A549 (cell line): ENCODE data around the gene CNTN1. TPM values are rescaled to one million over a fixed set of nuclear protein-coding genes. Genes with fewer than 3 reads are reported as not detected.

ENCODE experiments used
- ATAC-seq, 2 experiments: fragments of 200-7000 bp in 1 of 2; fragments of >200 bp in 1 of 2; cut with Nextera tagmentation in 1 of 2; cut with Tn5 transposase in 1 of 2; 3 replicates each; pipeline versions ENCODE4 v1.8.0 to v1.9.1; 2018 to 2020; ENCODE audit warnings: mild to moderate bottlenecking in 1 of 2, moderate library complexity in 1 of 2
- CTCF ChIA-PET: fragments of 300-600 bp; sonication (Branson Sonifier 250); formaldehyde crosslinking; extraction: SDS; loops from one replicate; lab custom pipeline; 2021; ENCODE audit warnings: antibody characterized with exemption, inconsistent platforms; lab: Yijun Ruan, JAX
- POLR2A ChIA-PET: fragments of 350-600 bp; formaldehyde crosslinking; extraction: SDS; loops from one replicate; lab custom pipeline; 2021; ENCODE audit warnings: antibody characterized with exemption, inconsistent platforms; lab: Yijun Ruan, JAX
- DNase-seq, 2 experiments: peaks; one replicate each; pipeline versions ENCODE4 v3.0.0 to v3.0.0-alpha.2; 2011 to 2016; ENCODE audit warnings: low read depth in 1 of 2, low spot score in 1 of 2
- FAIRE-seq: peaks from 2 replicates; lab custom pipeline; 2011; peaks lifted over from hg19 to GRCh38; lab: Jason Lieb, UNC
- H3K27ac ChIP-seq, 2 experiments: fragments of >200 bp; sonication (Bioruptor Twin); formaldehyde crosslinking; 3 replicates each; pipeline ENCODE4 v1.5.1; 2016 to 2017
- H3K4me1 ChIP-seq: fragments of >200 bp; sonication (Bioruptor Twin); formaldehyde crosslinking; 3 replicates; pipeline ENCODE4 v1.6.1; 2016
- H3K4me2 ChIP-seq: fragments of >200 bp; sonication (Bioruptor Twin); formaldehyde crosslinking; 3 replicates; pipeline ENCODE4 v1.6.1; 2016
- H3K4me3 ChIP-seq: fragments of >200 bp; sonication (Bioruptor Twin); formaldehyde crosslinking; 3 replicates; pipeline ENCODE4 v1.5.1; 2016
- H3K9me3 ChIP-seq: fragments of >200 bp; sonication (Bioruptor Twin); formaldehyde crosslinking; 3 replicates; pipeline ENCODE4 v1.6.1; 2016
- ATOH8 ChIP-seq: fragments of 250-450 bp; sonication (Bioruptor Pico); IDR thresholded peaks from 2 replicates; pipeline ENCODE4 v1.5.0; 2020; ENCODE audit warnings: low read depth, mild to moderate bottlenecking, moderate library complexity
- BHLHE40 ChIP-seq: IDR thresholded peaks from 2 replicates; pipeline ENCODE4 v1.6.1; 2012; ENCODE audit warnings: low read depth, low read length, inconsistent platforms
- CBX2 ChIP-seq: fragments of 200-600 bp; sonication (generic); IDR thresholded peaks from 2 replicates; pipeline ENCODE4 v1.6.1; 2016; ENCODE audit warnings: low read depth, mild to moderate bottlenecking, borderline replicate concordance
- CTCF ChIP-seq: fragments of >200 bp; sonication (Bioruptor Twin); formaldehyde crosslinking; IDR thresholded peaks from 3 replicates; pipeline ENCODE4 v1.5.1; 2016
- E2F6 ChIP-seq: IDR thresholded peaks from 2 replicates; pipeline ENCODE4 v1.6.1; 2012; ENCODE audit warnings: low read depth, borderline replicate concordance
- ESRRA ChIP-seq: fragments of 150-350 bp; IDR thresholded peaks from 2 replicates; pipeline ENCODE4 v1.6.1; 2014; ENCODE audit warnings: mild to moderate bottlenecking, low read length, borderline replicate concordance
- FOSB ChIP-seq: fragments of 250-450 bp; sonication (Bioruptor Pico); IDR thresholded peaks from 2 replicates; pipeline ENCODE4 v1.5.0; 2020; ENCODE audit warnings: mild to moderate bottlenecking, moderate library complexity
- GATA3 ChIP-seq: IDR thresholded peaks from 2 replicates; pipeline ENCODE4 v1.6.1; 2012; ENCODE audit warnings: borderline replicate concordance
- HES2 ChIP-seq: fragments of >200 bp; sonication (Bioruptor Twin); formaldehyde crosslinking; IDR thresholded peaks from 2 replicates; pipeline ENCODE4 v1.6.1; 2016
- HEYL ChIP-seq: fragments of 250-450 bp; sonication (Bioruptor Pico); IDR thresholded peaks from 2 replicates; pipeline ENCODE4 v1.8.0; 2021; ENCODE audit warnings: mild to moderate bottlenecking, moderate library complexity
- HOXB13 ChIP-seq: fragments of 250-450 bp; sonication (Bioruptor Pico); IDR thresholded peaks from 2 replicates; pipeline ENCODE4 v1.5.0; 2020; ENCODE audit warnings: low read depth, mild to moderate bottlenecking, moderate library complexity
- HOXB5 ChIP-seq: fragments of 250-450 bp; sonication (Bioruptor Pico); IDR thresholded peaks from 2 replicates; pipeline ENCODE4 v1.5.0; 2020; ENCODE audit warnings: mild to moderate bottlenecking, moderate library complexity
- JUNB ChIP-seq: fragments of >200 bp; sonication (Bioruptor Twin); formaldehyde crosslinking; IDR thresholded peaks from 2 replicates; pipeline ENCODE4 v1.6.1; 2016
- KDM1A ChIP-seq: fragments of 200-600 bp; sonication (generic); IDR thresholded peaks from 2 replicates; pipeline ENCODE4 v1.6.1; 2016; ENCODE audit warnings: low read depth, mild to moderate bottlenecking
- MAX ChIP-seq: IDR thresholded peaks from 2 replicates; pipeline ENCODE4 v1.6.1; 2012
- MAZ ChIP-seq: fragments of 150-350 bp; IDR thresholded peaks from 2 replicates; pipeline ENCODE4 v1.6.1; 2014; ENCODE audit warnings: antibody characterized with exemption, low read depth, low read length, borderline replicate concordance
- MYC ChIP-seq: IDR thresholded peaks from 2 replicates; pipeline ENCODE4 v1.6.1; 2012; ENCODE audit warnings: mild to moderate bottlenecking, inconsistent platforms, low read length, improper control_type of control experiment, borderline replicate concordance
- NFE2L2 ChIP-seq: fragments of 150-350 bp; conservative IDR thresholded peaks from 2 replicates; pipeline ENCODE4 v1.6.1; 2014; ENCODE audit warnings: low read length
- NR3C1 ChIP-seq: fragments of >200 bp; sonication (Bioruptor Twin); formaldehyde crosslinking; IDR thresholded peaks from 3 replicates; pipeline ENCODE4 v1.6.1; 2017
- POLR2A ChIP-seq: IDR thresholded peaks from 2 replicates; pipeline ENCODE4 v1.6.1; 2012; ENCODE audit warnings: mild to moderate bottlenecking, low read length
- POLR2AphosphoS2 ChIP-seq: conservative IDR thresholded peaks from 2 replicates; pipeline ENCODE4 v1.6.1; 2012; ENCODE audit warnings: low read length, improper control_type of control experiment, inconsistent platforms
- RAD21 ChIP-seq, 2 experiments: fragments of >200 bp in 1 of 2; sonication (Bioruptor Twin) in 1 of 2; formaldehyde crosslinking in 1 of 2; IDR thresholded peaks in 1 of 2; conservative IDR thresholded peaks in 1 of 2; 2 replicates in 1 of 2; 3 replicates in 1 of 2; pipeline ENCODE4 v1.6.1; 2012 to 2018; ENCODE audit warnings: inconsistent platforms in 1 of 2
- RNF2 ChIP-seq: fragments of 200-600 bp; sonication (generic); IDR thresholded peaks from 2 replicates; pipeline ENCODE4 v1.6.1; 2016; ENCODE audit warnings: low read depth, mild to moderate bottlenecking, antibody characterized with exemption, moderate library complexity, borderline replicate concordance
- SREBF2 ChIP-seq: fragments of 450-650 bp; IDR thresholded peaks from 2 replicates; pipeline ENCODE4 v1.6.1; 2014; ENCODE audit warnings: mild to moderate bottlenecking, moderate library complexity
- TFCP2L1 ChIP-seq: fragments of 250-450 bp; sonication (Bioruptor Pico); IDR thresholded peaks from 2 replicates; pipeline ENCODE4 v1.5.0; 2021; ENCODE audit warnings: mild to moderate bottlenecking
- USF2 ChIP-seq: fragments of 450-650 bp; IDR thresholded peaks from 2 replicates; pipeline ENCODE4 v1.6.1; 2014; ENCODE audit warnings: antibody characterized with exemption
- ZC3H11A ChIP-seq: fragments of 450-650 bp; IDR thresholded peaks from 2 replicates; pipeline ENCODE4 v1.6.1; 2014; ENCODE audit warnings: antibody characterized with exemption, mild to moderate bottlenecking
- ZNF302 ChIP-seq: fragments of 250-450 bp; sonication (Bioruptor Pico); IDR thresholded peaks from 2 replicates; pipeline ENCODE4 v1.9.0; 2021; ENCODE audit warnings: inconsistent platforms, mild to moderate bottlenecking, moderate library complexity
- ZSCAN20 ChIP-seq: fragments of 250-450 bp; sonication (Bioruptor Pico); IDR thresholded peaks from 2 replicates; pipeline ENCODE4 v1.8.0; 2022; ENCODE audit warnings: mild to moderate bottlenecking, moderate library complexity
- WGBS: methylation state at CpG from one replicate; pipeline ENCODE4 v1.1.6; 2017; ENCODE audit errors: missing lambda C conversion rate; 5-methylcytosine and 5-hydroxymethylcytosine counted together
- polyA plus RNA-seq, 4 experiments: library from polyadenylated mRNA; depleted of rRNA in 3 of 4; stranded (reverse); fragments of >200 nt; fragmentation: RNase III in 1 of 4; extraction: RNeasy Plus Mini Kit Qiagen cat#74134 plus additional on column Dnase treatment in 1 of 4; gene quantifications; 2 replicates in 3 of 4; 3 replicates in 1 of 4; pipeline ENCODE4 v1.2.3, GENCODE V29; 2011 to 2017

CNTN1 gene
- polyA plus RNA-seq, 2 of the 4 experiments (the other 2 are of a cell fraction), result 69.7 to 175 TPM

GRCh38 chr12:40970320-40970907, 278.2 kb downstream of the CNTN1 start:
- POLR2A ChIA-PET, result no interaction called here
- CTCF ChIA-PET, result interaction anchor here (0.7 to 1.0 kb wide), 2 partner anchors 10 to 24 kb away, joined by 4 read pairs; no protein-coding TSS in a partner anchor
- Histone ChIP-seq H3K27ac (no peak overlapping the region), H3K4me2 (no peak overlapping the region), H3K4me1 (no peaks in the 10 kb centered on the region), H3K4me3 (no peak overlapping the region), H3K9me3 (no peaks in the 10 kb centered on the region)
- DNase-seq (peak in 1 of 2 experiments; percentile 26), ATAC-seq (0 out of 6 replicates have a peak, but pooled peaks of 1 of the 2 experiments have one; percentile 32)
- WGBS, result 73% methylated on average over 5 of the region's 5 CpGs
- no peak for TF ChIP-seq HOXB13
- TF ChIP-seq HEYL, result no peak
- TF ChIP-seq TFCP2L1 (CRISPR knock-in tag), result no peak
- no peak for TF ChIP-seq MAZ
- no peak for TF ChIP-seq E2F6
- no peak for TF ChIP-seq HOXB5 (CRISPR knock-in tag)
- TF ChIP-seq HES2, result no peak
- TF ChIP-seq POLR2AphosphoS2, result no peak
- peak; percentile 13 to 51; a peak in 2 of 5 replicates for TF ChIP-seq RAD21 (conservative IDR thresholded peaks at IDR 0.05 in 1 of 2, IDR thresholded peaks at IDR 0.05 in 1 of 2)
- TF ChIP-seq CTCF, result peak; percentile 25; the same call in 1 of the 3 replicates
- TF ChIP-seq JUNB, result no peak
- TF ChIP-seq MAX, result no peak
- TF ChIP-seq, all 56 proteins: peak for 2
- peak; percentile 18 for FAIRE-seq

- 48% methylated on average over 2 of the region's 2 CpGs for WGBS
- Histone ChIP-seq H3K4me3 (no peak overlapping the region), H3K27ac (no peak overlapping the region), H3K4me1 (no peaks in the 10 kb centered on the region), H3K4me2 (no peak overlapping the region), H3K9me3 (no peaks in the 10 kb centered on the region)
- POLR2A ChIA-PET, result no interaction called here
- TF ChIP-seq ESRRA (no peak), SREBF2 (no peak)
- CTCF ChIA-PET, result interaction anchor here (0.6 kb wide), 1 partner anchor 1581 kb away, joined by 3 read pairs; no protein-coding TSS in a partner anchor
- FAIRE-seq (no peak), DNase-seq (no peak), ATAC-seq (no peak)
Observed at GRCh38 chr12:40971911-40972310, 279.7 kb downstream of the CNTN1 start.

GRCh38 chr12:40976546-40976945, 284.3 kb downstream of the CNTN1 start:
- no peak for DNase-seq
- CTCF ChIA-PET, result no interaction called here
- H3K4me1 ChIP-seq, result no peaks in the 10 kb centered on the region
- no peak for TF ChIP-seq ZC3H11A
- no peak for TF ChIP-seq MAX
- no peak for TF ChIP-seq CBX2
- no peak for TF ChIP-seq HEYL
- TF ChIP-seq POLR2A, result no peak
- TF ChIP-seq NR3C1, result no peak
- no peak for TF ChIP-seq MYC
- TF ChIP-seq ZNF302, result no peak
- TF ChIP-seq USF2, result no peak
- no peak for TF ChIP-seq BHLHE40
- no peak for TF ChIP-seq GATA3
- no peak for TF ChIP-seq FOSB
- no peak for TF ChIP-seq HES2
- TF ChIP-seq KDM1A, result no peak
- TF ChIP-seq ATOH8 (CRISPR knock-in tag), result no peak
- TF ChIP-seq ZSCAN20 (CRISPR knock-in tag), result no peak
- TF ChIP-seq RNF2, result no peak
- TF ChIP-seq NFE2L2, result no peak
- H3K9me3 ChIP-seq, result no peaks in the 10 kb centered on the region
- no peak overlapping the region for H3K27ac ChIP-seq
- ATAC-seq, result no peak
- no peak overlapping the region for H3K4me2 ChIP-seq
- POLR2A ChIA-PET, result no interaction called here
- 91% methylated on average over 4 of the region's 4 CpGs for WGBS
- no peak overlapping the region for H3K4me3 ChIP-seq
- FAIRE-seq, result no peak
